ENCODE measurements around the gene DYNC1I1. TPM values are rescaled to one million over a fixed set of nuclear protein-coding genes. Genes with fewer than 3 reads are reported as not detected.

The DYNC1I1 gene
- total and polyA plus RNA-seq, 2 experiments from 2014 or later, result 0.53 to 1.4 TPM

GRCh38 chr7:95925236-95925635 lies 152.9 kb downstream of the DYNC1I1 start:
- Histone ChIP-seq H3K4me2 (ENCODE audit: unreplicated experiment) (no peak overlapping the region), H3K9me3 (ENCODE audit: low read depth) (no peaks in the 10 kb centered on the region), H3K27me3 (replicated peaks; ENCODE audit: insufficient read depth) (no peaks in the 10 kb centered on the region), H4K20me1 (ENCODE audit: insufficient read depth) (no peaks in the 10 kb centered on the region), H3K36me3 (ENCODE audit: low read depth) (no peaks in the 10 kb centered on the region), H2AFZ (no peak overlapping the region), H3K9ac (no peak overlapping the region), H3F3A (ENCODE audit: insufficient read depth) (no peaks in the 10 kb centered on the region), H3K79me2 (ENCODE audit: insufficient read depth) (no peaks in the 10 kb centered on the region), H3K9me2 (ENCODE audit: insufficient read depth) (no peaks in the 10 kb centered on the region), H3K27ac (no peak overlapping the region), H3K4me3 (no peak overlapping the region), H3K4me1 (ENCODE audit: insufficient read depth) (peaks cover 16% of the 10 kb centered on the region)
- DNase-seq, result no peak
- TF ChIP-seq EZH2phosphoT487 (IDR thresholded peaks at IDR 0.05; ENCODE audit: insufficient read depth, low read depth) (no peak), EZH2 (IDR thresholded peaks at IDR 0.05; ENCODE audit: insufficient read depth, poor library complexity, severe bottlenecking) (no peak)
- in situ Hi-C loops (cut with MboI), result no loop called here
- WGBS, 2 experiments (ENCODE audit: low coverage in 1 of 2, low lambda C conversion rate in 2 of 2, missing lambda C conversion rate in 2 of 2), result 71% methylated on average over 3 of the region's 3 CpGs

GRCh38 chr7:95925971-95926370 lies 153.6 kb downstream of the DYNC1I1 start:
- in situ Hi-C loops (cut with MboI), result no loop called here
- H4K20me1 ChIP-seq (ENCODE audit: insufficient read depth), result no peaks in the 10 kb centered on the region
- no peaks in the 10 kb centered on the region for H3K9me2 ChIP-seq (ENCODE audit: insufficient read depth)
- no peak for TF ChIP-seq EZH2 (IDR thresholded peaks at IDR 0.05; ENCODE audit: insufficient read depth, poor library complexity, severe bottlenecking)
- TF ChIP-seq EZH2phosphoT487 (IDR thresholded peaks at IDR 0.05; ENCODE audit: insufficient read depth, low read depth), result no peak
- H3K4me1 ChIP-seq (ENCODE audit: insufficient read depth), result peaks cover 16% of the 10 kb centered on the region
- H3K36me3 ChIP-seq (ENCODE audit: low read depth), result no peaks in the 10 kb centered on the region
- H3K79me2 ChIP-seq (ENCODE audit: insufficient read depth), result no peaks in the 10 kb centered on the region
- no peak overlapping the region for H3K27ac ChIP-seq
- H3F3A ChIP-seq (ENCODE audit: insufficient read depth), result no peaks in the 10 kb centered on the region
- H3K4me3 ChIP-seq, result no peak overlapping the region
- H3K4me2 ChIP-seq (ENCODE audit: unreplicated experiment), result no peak overlapping the region
- no peak for DNase-seq
- H3K9me3 ChIP-seq (ENCODE audit: low read depth), result no peaks in the 10 kb centered on the region
- no peak overlapping the region for H2AFZ ChIP-seq
- H3K9ac ChIP-seq, result no peak overlapping the region
- no peaks in the 10 kb centered on the region for H3K27me3 ChIP-seq (replicated peaks; ENCODE audit: insufficient read depth)

GRCh38 chr7:95927756-95928155 lies 155.4 kb downstream of the DYNC1I1 start:
- H2AFZ ChIP-seq, result no peak overlapping the region
- no peaks in the 10 kb centered on the region for H3K36me3 ChIP-seq (ENCODE audit: low read depth)
- no peaks in the 10 kb centered on the region for H3F3A ChIP-seq (ENCODE audit: insufficient read depth)
- 30 to 38% methylated on average over 5 of the region's 5 CpGs for WGBS, 2 experiments (ENCODE audit: low coverage in 1 of 2, low lambda C conversion rate in 2 of 2, missing lambda C conversion rate in 2 of 2)
- no peaks in the 10 kb centered on the region for H3K9me3 ChIP-seq (ENCODE audit: low read depth)
- no peaks in the 10 kb centered on the region for H3K27me3 ChIP-seq (replicated peaks; ENCODE audit: insufficient read depth)
- no peak for TF ChIP-seq EZH2 (IDR thresholded peaks at IDR 0.05; ENCODE audit: insufficient read depth, poor library complexity, severe bottlenecking)
- no peak for TF ChIP-seq EZH2phosphoT487 (IDR thresholded peaks at IDR 0.05; ENCODE audit: insufficient read depth, low read depth)
- no peak overlapping the region for H3K9ac ChIP-seq
- no peaks in the 10 kb centered on the region for H3K9me2 ChIP-seq (ENCODE audit: insufficient read depth)
- no peaks in the 10 kb centered on the region for H4K20me1 ChIP-seq (ENCODE audit: insufficient read depth)
- no peak overlapping the region for H3K4me2 ChIP-seq (ENCODE audit: unreplicated experiment)
- no peak overlapping the region for H3K27ac ChIP-seq
- peaks cover under 1% of the 10 kb centered on the region; the same call in 1 of the 2 replicates for H3K4me1 ChIP-seq (ENCODE audit: insufficient read depth)
- no peak for DNase-seq
- H3K4me3 ChIP-seq, result no peak overlapping the region
- in situ Hi-C loops (cut with MboI), result no loop called here
- H3K79me2 ChIP-seq (ENCODE audit: insufficient read depth), result no peaks in the 10 kb centered on the region

- no peaks in the 10 kb centered on the region for H3K9me3 ChIP-seq (ENCODE audit: low read depth)
- WGBS, 2 experiments (ENCODE audit: low coverage in 1 of 2, low lambda C conversion rate in 2 of 2, missing lambda C conversion rate in 2 of 2), result 30 to 43% methylated on average over 1 of the region's 1 CpG
Measured at GRCh38 chr7:95929710-95930280, 157.4 kb downstream of the DYNC1I1 start.

More at GRCh38 chr7:95929710-95930280, 157.4 kb downstream of the DYNC1I1 start:
- Histone ChIP-seq H3K9me2 (ENCODE audit: insufficient read depth) (no peaks in the 10 kb centered on the region), H3K36me3 (ENCODE audit: low read depth) (no peaks in the 10 kb centered on the region), H3K9ac (no peak overlapping the region), H3K27me3 (replicated peaks; ENCODE audit: insufficient read depth) (no peaks in the 10 kb centered on the region), H2AFZ (no peak overlapping the region), H4K20me1 (ENCODE audit: insufficient read depth) (no peaks in the 10 kb centered on the region), H3K79me2 (ENCODE audit: insufficient read depth) (no peaks in the 10 kb centered on the region), H3K4me3 (no peak overlapping the region), H3K4me2 (ENCODE audit: unreplicated experiment) (no peak overlapping the region), H3F3A (ENCODE audit: insufficient read depth) (no peaks in the 10 kb centered on the region), H3K4me1 (ENCODE audit: insufficient read depth) (no peaks in the 10 kb centered on the region), H3K27ac (no peak overlapping the region)
- no peak for DNase-seq
- TF ChIP-seq EZH2phosphoT487 (IDR thresholded peaks at IDR 0.05; ENCODE audit: insufficient read depth, low read depth), result no peak
- no peak for TF ChIP-seq EZH2 (IDR thresholded peaks at IDR 0.05; ENCODE audit: insufficient read depth, poor library complexity, severe bottlenecking)
- in situ Hi-C loops (cut with MboI), result no loop called here
